GM18517 (cell line): Measurements from ENCODE around the gene PSMB3.

ENCODE experiments used
- ATAC-seq: cut with Tn5 transposase; IDR thresholded peaks from one replicate; pipeline ENCODE4 v1.9.1; 2021; ENCODE audit warnings: mild to moderate bottlenecking, moderate library complexity; ENCODE audit not compliant: unreplicated experiment

The PSMB3 gene

DNA sequence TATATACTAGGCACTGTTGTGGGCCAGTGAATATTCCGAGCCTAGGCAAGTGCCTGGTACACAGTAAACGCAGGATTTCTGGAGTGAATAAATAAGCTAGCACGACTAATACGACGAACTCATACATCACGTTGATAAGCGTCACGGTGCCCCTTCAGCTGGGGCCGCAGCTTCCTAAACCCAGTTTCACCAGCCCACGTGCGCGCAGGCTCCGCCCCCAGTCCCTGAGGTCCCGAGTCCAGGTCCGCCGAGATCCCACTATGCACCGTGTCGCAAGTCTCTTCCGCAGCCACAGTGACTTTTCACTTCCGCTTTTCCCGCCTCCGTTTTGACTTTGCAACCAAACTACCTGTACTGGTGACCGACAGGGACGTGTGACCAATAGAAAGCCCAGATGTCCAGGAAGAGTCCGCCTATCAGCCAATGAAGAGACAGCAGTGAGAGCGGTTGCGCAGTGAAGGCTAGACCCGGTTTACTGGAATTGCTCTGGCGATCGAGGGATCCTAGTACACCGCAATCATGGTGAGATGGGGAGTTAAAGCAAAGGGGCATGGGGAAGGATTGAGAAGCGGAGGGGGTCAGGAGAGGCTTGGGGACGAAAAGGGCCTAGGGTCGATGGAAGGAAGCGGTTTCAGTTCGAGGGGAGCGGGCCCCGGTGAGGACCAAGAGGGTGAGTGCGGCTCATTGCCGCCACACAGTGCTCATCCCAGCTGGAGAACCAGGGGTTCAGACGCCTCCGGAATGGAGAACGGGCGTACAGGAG is at the start of gene PSMB3:
PSMB3 (plus strand) TSS at position 434 of the 763 bp plus-strand sequence; CDS start at position 520, 86 bp downstream.
- ATAC-seq, result peak; percentile 84

DNA sequence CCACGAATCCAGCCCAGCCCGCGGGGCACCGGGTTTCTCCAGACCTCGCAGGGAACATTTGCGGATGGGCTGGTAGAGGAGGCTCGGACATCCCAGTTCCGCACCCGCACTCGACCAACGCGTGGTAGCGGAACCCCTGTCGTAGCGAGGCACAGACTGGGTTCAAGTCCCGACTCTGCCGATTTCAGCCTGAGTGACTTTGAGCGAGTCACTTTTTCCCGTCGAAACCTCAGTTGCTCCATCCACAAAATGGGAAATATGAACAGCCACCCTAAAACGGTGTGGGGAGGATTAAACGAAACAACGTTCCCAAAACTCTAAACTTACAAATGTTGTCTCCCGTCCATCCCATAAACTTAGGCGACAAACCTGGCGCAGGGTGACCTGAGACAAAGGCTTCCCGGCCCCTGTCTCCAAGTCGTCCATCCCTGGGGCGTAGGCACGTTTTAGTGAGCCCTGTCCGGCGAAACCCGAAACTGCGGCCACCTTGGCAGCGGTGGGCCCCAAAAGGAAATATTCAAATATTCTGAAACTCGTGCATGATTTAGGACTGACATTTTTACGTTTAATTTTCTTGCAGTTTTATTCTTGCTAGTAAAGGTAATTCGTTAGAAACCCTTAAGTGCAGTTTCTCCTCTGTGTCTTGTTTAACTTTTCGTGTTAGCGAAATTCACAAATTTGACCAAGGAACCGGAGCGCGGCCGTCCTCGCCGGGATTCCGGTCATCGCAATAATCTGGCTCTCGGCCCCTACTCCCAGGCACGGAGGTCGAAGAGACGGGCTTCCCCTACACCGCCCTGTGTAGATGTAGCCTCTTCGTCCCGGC is 49.4 kb upstream of the PSMB3 start:
- ATAC-seq, result no peak

DNA sequence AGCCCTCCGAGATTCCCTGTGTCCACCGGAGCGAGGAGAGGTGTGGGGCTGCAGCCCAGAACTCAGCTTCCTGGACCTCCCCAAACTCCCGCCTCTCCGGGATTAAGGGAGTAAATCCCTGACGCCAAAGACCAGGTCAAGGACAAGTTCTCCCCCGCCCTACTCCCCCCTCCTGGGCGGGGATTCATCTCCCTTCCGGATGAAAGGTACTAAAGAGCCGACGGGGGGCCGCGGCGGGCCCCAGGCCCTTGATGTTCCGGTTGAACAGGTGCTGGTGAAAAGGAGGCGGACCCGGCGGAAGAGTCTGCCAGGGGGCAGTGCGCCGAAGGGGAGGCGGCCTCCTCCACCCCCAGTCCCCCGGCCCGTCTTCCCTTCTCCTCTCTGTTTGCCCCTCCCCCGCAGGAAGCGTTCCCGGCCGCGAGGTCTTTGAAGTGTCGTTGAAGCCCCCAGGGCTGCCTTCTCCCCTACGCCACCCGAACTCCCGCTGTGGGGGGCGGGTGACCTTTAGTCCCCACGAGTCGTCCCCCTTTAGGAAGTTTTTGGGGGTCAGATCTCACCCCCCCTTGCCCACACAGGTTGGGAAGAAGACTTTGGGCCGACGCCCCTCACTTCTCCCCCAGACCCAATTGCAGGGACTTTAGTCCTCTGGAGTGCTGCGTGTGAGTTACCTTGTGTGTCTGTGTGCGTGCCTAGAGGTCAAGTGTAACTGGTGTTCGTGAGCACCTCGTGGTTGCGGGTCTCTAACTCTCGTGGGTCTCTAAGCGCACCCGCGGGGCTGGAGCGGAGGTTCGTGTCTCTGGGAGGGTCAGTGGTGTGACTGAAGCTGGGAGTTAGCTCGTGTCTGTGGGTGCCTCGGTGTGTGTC is 48.6 kb upstream of the PSMB3 start:
- ATAC-seq, result no peak

DNA sequence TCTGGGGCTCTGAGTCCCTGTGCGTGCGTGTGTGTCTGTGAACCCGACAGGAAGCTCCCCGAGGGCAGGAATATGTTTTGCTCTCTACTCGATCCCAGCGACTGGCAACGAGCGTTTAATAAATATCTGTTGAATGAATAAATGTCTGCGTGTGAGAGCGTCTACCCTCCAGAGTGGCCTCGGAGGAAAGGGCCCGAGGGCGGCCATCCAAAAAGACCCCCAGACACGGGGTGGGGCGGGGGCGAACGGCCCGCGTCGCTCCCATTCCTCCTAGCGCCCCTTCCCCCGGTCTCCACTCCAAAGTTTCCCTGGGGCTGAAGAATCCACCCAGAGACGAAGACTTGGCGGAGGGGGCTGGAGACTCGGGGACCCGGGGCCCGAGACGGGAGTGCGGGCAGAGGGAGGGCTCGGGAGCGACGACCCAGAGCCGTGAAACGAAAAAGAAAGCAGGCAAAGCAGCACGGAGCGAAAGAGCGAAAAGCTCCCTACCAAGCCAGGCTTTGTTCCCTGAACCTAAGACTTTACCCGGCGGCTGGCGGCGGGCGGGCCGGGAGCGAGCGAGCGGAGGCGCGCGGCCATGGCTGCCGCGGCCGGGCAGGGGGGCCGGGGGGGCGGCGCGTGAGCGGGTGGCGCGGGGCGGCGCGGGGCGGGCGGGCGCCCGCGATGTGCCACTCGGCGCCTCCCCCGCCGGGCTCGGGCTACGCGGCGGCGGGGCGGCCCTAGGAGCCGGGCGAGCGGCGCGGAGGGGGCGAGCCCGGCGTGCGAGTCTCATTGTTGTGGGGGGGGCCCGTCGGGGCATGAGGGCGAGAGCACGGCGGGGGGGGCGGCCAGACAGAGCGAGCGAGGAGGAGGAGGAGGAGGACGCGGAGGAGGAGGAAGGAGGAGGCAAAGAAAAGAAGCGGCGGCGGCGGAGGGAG is 47.7 kb upstream of the PSMB3 start, which contains the start of gene MLLT6:
MLLT6 (plus strand) TSS at position 668 of the 917 bp plus-strand sequence. CDS start 360 bp downstream, outside the sequence.
- ATAC-seq, result no peak

DNA sequence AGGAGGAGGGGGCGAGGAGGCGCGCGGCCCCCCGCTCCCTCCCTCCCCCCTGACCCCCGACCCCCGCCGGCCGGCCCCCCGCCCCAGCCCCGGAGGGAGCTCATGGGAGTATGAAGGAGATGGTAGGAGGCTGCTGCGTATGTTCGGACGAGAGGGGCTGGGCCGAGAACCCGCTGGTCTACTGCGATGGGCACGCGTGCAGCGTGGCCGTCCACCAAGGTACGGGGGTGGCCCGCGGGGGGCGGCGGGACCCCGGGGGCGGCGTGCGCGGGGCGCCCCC is 47.1 kb upstream of the PSMB3 start:
- ATAC-seq, result no peak

DNA sequence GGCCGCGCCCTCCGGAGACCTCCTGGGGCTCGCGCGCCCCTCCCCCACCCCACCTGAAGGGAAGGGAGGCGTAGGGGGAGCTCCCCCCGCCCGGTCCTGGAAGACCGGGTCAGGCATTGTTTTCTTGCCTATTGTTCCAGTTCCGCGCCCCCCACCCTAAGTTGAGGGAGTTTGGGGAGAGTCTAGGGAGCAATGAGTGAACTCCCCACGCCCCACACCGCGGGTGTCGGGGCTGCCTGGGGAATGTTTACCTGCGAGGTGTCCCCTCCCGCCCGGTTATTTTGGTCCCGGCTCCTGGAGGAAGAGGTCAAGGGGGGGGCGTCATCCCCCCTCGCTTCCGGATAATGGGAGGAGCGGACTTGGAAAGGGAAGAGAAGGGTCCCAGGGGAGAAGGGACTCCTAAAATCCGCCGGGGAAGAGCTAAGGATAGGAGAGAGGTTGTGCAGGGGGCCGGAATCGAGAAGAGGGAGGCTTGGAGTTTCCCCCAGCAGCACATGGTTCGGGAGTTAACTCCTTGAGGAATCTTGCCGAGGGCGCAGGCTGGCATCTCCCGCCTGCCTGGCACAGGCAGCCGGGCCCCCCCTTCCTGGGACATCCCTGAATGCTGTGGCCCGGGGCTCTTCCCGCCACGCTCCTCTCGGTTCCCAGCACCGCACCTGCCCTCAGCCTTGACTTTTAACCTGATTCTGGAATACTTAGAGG is 46.6 kb upstream of the PSMB3 start:
- no peak for ATAC-seq

DNA sequence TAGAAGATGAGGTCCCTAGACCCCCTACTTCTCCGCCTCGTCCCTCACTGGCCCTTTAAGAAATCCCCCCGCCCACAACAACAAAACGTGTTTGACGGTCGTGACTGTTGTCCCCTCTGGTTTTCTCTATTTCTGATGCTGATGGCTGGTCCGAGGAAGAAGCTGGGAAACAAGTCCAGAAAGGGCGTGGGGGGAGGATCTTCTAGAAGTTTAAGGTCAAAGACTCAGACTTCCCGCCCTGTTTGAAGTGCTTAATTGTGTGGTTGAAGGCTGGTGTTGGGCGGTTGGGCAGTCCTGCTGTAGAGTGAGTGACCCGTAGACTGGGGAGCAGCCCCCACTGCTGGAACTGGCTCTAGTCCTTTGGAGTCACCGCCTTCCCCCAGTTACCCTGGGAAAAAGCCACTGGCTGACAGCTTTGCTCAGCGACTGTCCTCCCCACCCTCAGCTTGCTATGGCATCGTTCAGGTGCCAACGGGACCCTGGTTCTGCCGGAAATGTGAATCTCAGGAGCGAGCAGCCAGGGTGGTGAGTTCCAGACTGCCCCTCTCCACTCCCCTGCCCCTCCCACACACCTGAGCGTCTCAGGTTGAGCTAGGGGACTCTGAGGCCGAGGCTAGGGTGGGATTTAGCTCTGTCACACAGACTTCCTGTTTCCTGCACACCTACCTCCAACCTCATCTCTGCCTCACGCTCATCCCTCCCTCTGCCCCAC is 45.9 kb upstream of the PSMB3 start:
- no peak for ATAC-seq

DNA sequence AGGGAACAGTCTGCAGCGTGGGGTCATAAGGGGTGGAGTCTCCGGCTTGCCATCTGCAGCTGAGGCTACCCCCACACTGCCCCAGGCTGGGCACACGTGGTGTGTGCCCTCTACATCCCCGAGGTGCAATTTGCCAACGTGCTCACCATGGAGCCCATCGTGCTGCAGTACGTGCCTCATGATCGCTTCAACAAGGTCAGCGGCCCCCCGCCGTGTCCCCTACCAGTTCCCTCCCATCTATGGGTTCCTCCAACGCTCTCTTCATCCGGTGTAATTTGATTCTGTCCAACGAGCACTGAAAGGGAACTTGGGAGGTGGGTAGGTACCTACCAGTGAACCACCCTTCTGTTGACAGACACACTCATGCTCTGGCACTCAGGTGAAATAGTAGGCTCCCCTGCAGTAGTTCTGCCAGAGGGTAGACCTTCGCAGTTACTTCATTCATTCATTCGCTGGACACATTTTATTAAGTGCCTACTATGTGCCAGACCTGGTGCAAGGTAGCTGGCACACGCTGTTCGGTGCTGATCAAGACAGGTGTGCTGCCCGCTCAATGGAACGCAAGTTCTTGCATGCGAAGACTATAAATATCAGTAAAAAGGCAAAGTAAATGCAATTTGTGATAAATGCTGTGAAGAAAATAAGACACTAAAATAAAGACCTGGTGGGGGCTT is 44.7 kb upstream of the PSMB3 start:
- no peak for ATAC-seq

DNA sequence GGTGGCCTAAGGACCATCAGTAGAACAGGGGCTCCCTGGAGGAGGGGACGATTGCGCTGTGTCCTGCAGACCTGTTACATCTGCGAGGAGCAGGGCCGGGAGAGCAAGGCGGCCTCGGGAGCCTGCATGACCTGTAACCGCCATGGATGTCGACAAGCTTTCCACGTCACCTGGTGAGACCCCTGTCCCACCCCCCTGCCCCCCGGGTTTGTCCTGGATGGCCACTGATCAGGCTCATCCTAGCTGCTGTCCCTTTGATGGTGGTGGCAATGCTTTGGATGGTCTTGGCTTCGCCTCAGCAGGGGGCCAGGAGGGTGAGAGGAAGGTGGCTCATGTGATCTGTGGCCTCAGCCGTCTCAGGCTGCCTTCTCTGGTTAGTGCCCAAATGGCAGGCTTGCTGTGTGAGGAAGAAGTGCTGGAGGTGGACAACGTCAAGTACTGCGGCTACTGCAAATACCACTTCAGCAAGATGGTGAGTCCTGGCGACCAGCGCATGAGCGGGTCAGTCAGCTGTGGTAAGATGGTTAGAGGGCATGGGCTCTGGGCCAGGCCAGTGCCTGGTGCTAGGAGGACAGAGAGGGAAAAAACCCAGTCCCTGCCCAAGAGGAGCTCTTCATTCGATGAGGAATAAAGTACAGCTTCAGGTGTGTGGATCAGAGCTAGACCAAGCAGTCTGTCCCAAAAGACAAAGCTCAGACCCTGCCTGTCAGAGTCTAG is 43.3 kb upstream of the PSMB3 start:
- no peak for ATAC-seq

DNA sequence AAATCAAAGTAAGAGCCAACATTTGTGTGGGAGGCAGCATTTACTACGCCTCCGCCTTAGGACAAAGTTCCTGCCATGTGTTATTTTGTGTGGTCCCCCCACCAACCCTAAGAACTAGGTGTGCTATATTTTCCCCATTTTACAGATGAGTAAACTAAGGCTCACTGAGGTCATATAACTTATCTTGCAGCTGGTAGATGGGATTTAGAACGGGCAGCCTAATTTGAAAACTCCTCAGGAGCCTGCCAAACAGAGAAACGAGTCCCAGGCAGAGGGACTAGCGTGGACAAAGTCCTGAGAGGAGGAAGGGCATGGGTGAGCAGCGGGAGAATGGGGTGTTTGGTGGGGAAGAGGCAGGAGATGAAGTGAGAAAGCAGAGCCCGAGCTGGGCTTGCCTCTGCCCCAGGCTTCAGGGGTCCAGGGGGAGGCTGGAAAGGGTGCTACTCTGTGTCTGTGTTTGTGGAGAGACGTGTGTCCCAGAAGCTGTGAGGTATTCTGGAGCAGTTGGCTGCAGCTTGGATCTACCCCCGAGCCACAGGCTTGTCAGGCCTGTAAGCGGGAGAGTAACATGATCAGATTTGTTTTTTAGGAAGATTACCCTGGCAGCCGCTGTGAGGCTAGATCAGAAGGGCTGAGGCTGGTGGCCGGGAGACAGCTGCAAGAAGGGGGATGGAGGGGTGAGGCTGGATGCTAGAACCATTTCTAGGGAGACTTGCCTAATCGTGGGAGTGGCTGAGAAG is 42.5 kb upstream of the PSMB3 start:
- no peak for ATAC-seq

DNA sequence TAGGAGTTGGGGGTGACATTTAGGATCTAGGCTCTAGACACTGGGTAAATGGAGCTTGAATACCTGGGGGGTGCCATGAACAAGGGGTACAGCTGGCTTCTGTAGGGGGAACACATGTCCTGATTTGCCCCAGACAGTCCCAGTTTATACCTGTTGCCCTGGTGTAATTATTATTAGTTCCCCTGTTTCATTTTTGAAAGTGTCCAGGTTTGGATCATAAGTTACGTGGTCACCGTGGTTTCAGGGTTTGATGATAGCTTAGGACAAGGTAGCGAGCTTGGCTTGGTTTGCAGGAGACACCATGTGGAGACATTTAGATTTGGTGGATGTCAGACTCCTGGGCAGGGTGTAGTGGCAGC is 42.0 kb upstream of the PSMB3 start:
- no peak for ATAC-seq

DNA sequence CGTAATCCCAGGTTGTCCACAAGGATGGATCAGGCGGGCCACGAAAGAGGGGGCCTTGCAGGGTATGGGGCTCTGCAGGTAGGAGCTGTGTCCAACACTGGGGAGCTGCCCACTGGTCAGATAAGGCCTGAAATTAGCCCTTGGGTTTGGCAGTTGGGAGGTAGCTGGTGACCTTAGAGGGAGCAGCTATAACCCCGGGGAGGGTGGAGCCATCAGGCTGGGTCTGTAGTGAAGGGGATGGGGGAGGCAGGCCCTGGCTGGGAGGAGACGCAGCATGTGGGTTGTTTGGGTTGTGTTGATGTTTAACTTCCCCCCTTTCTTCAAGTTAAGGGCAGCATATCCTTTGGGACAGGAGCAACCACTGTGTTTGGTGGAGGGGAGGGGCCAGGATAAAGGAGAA is 41.6 kb upstream of the PSMB3 start:
- no peak for ATAC-seq

DNA sequence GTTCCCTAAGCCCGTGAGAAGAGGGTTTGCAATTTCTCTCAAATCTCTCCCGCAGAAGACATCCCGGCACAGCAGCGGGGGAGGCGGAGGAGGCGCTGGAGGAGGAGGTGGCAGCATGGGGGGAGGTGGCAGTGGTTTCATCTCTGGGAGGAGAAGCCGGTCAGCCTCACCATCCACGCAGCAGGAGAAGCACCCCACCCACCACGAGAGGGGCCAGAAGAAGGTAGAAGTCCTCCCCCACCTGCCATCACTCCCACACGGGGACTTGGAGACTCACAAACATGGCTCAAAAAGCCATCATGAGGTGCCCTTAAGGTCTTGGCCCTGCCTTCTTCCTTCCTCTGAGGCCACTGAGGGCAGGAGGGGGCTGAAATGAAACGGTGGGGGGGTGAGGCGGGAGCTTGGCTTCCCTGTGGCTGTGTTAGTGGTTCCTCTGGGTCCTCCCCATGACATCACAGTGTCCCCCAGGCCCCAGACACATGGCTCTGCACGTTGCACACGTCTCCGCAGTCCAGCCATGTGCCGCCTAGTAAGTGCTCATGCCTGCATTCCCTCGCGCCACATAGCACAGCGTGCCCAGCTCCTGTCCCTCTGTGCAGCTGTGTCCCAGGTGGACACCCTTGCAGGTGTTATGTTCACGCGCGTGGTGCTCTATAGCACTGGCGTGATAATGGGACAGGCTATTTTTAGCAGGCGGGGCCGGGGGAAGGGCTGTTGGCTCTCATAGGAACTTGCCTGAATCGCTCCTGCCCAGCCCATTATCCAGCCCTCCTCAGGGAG is 40.6 kb upstream of the PSMB3 start:
- no peak for ATAC-seq

DNA sequence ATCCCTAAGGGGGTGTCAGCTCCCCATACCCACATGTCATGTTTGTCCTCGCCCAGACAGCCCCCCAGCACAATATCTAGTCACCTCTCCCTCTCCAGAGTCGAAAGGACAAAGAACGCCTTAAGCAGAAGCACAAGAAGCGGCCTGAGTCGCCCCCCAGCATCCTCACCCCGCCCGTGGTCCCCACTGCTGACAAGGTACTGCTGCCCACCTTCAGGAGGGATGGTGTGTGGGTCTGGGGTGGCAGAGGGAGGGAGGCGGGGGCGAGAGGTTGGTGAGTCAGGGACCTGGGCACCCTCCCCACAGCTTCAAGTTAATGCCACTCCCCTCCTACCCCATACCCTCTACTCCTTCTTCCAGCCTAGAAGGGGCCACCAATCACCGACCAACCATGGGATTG is 39.9 kb upstream of the PSMB3 start:
- ATAC-seq, result no peak

DNA sequence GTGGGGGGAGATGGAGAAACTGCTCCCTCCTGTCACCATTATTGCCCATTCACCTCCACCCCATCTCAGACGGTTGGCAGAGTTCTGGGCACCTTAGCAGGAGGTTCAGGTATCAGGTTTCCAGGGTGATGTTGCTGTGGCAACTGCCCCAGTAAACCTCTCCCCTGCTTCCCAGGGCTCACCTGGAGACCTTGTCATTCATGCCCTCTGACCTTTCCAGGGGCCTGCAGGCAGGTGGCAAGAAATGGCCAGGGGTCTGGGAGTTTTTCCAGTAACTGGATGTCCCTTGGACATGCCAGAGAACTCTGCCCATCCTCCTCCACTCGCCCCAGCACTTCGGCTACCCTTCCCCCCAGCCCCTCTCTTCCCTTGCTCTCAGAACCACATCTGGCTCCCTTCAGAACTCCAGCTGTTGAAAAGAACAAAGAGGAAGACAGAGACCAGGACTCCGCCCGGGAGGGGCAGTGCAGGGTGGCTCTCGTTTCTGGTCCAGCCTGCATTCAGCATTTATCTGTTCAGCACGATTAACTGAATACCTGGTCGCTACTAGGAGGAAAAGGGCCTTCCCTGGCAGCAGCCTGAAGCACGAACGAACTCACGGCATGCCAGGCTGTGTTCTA is 39.0 kb upstream of the PSMB3 start:
- ATAC-seq, result no peak
